Hepatocyte (in vitro differentiated cells): Measurements from ENCODE around the gene CORO7. TPM values are rescaled to one million over a fixed set of nuclear protein-coding genes. Genes with fewer than 3 reads are reported as not detected.

Experiments
- DNase-seq: peaks from one replicate; pipeline ENCODE4 v3.0.0-alpha.2; 2016; ENCODE audit warnings: low spot score
- H2AFZ ChIP-seq: fragments of 200-600 bp; sonication (generic); 2 replicates; pipeline ENCODE4 v1.6.0; 2016; ENCODE audit warnings: antibody characterized with exemption, mild to moderate bottlenecking
- H3K27ac ChIP-seq: fragments of 200-600 bp; sonication (generic); 2 replicates; pipeline ENCODE4 v1.5.1; 2016; ENCODE audit warnings: mild to moderate bottlenecking
- H3K27me3 ChIP-seq: fragments of 200-600 bp; sonication (generic); 2 replicates; pipeline ENCODE4 v1.6.1; 2016
- H3K36me3 ChIP-seq: fragments of 200-600 bp; sonication (generic); replicated peaks from 2 replicates; pipeline ENCODE4 v1.5.1; 2016; ENCODE audit warnings: low read depth; ENCODE audit not compliant: insufficient read depth
- H3K4me1 ChIP-seq: fragments of 200-600 bp; sonication (generic); 2 replicates; pipeline ENCODE4 v1.5.1; 2016; ENCODE audit warnings: mild to moderate bottlenecking, moderate library complexity; ENCODE audit not compliant: insufficient read depth
- H3K4me2 ChIP-seq: fragments of 200-600 bp; sonication (generic); 2 replicates; pipeline ENCODE4 v1.6.0; 2016
- H3K4me3 ChIP-seq: fragments of 200-600 bp; sonication (generic); 2 replicates; pipeline ENCODE4 v1.5.1; 2016; ENCODE audit warnings: mild to moderate bottlenecking
- H3K79me2 ChIP-seq: fragments of 200-600 bp; sonication (generic); 2 replicates; pipeline ENCODE4 v1.6.0; 2017; ENCODE audit warnings: mild to moderate bottlenecking
- H3K9me2 ChIP-seq: fragments of 200-600 bp; sonication (generic); replicated peaks from 2 replicates; pipeline ENCODE4 v1.6.0; 2017; ENCODE audit warnings: mild to moderate bottlenecking; ENCODE audit not compliant: insufficient read depth
- H3K9me3 ChIP-seq: fragments of 200-600 bp; sonication (generic); 2 replicates; pipeline ENCODE4 v1.5.1; 2016; ENCODE audit warnings: low read depth, mild to moderate bottlenecking
- H4K20me1 ChIP-seq: fragments of 200-600 bp; sonication (generic); 2 replicates; pipeline ENCODE4 v1.6.0; 2016; ENCODE audit warnings: mild to moderate bottlenecking; ENCODE audit not compliant: insufficient read depth, poor library complexity, severe bottlenecking
- EZH2 ChIP-seq: fragments of 200-600 bp; sonication (generic); IDR thresholded peaks from 2 replicates; pipeline ENCODE4 v1.6.1; 2016; ENCODE audit warnings: antibody characterized with exemption, mild to moderate bottlenecking, borderline replicate concordance
- EZH2phosphoT487 ChIP-seq: fragments of 200-600 bp; sonication (generic); IDR thresholded peaks from one replicate; pipeline ENCODE4 v1.6.1; 2018; ENCODE audit warnings: antibody characterized with exemption, mild to moderate bottlenecking, low read depth, moderate library complexity; ENCODE audit not compliant: unreplicated experiment, severe bottlenecking
- WGBS: methylation state at CpG from one replicate; pipeline ENCODE4 v1.1.6; 2016; ENCODE audit warnings: low lambda C conversion rate; ENCODE audit errors: missing lambda C conversion rate; 5-methylcytosine and 5-hydroxymethylcytosine counted together
- polyA plus RNA-seq: library from polyadenylated mRNA; unstranded; fragments of >200 nt; fragmentation: Nextera tagmentation; extraction: Ambion mirVana; gene quantifications from 2 replicates; pipeline ENCODE4 v1.2.1, GENCODE V29; 2016
- total RNA-seq: library from RNA; depleted of rRNA; stranded (reverse); fragments of >200 nt; gene quantifications from 2 replicates; pipeline ENCODE4 v1.2.3, GENCODE V29; 2014
- TF ChIP-seq, protein P1 (sequence below): fragments of 200-600 bp; sonication (generic); IDR thresholded peaks from 2 replicates; pipeline ENCODE4 v1.5.1; 2016; ENCODE audit warnings: antibody characterized with exemption, mild to moderate bottlenecking; ENCODE audit not compliant: poor library complexity

Gene CORO7
- total and polyA plus RNA-seq, 2 experiments from 2014 or later: 18.2 to 33.3 TPM

DNA sequence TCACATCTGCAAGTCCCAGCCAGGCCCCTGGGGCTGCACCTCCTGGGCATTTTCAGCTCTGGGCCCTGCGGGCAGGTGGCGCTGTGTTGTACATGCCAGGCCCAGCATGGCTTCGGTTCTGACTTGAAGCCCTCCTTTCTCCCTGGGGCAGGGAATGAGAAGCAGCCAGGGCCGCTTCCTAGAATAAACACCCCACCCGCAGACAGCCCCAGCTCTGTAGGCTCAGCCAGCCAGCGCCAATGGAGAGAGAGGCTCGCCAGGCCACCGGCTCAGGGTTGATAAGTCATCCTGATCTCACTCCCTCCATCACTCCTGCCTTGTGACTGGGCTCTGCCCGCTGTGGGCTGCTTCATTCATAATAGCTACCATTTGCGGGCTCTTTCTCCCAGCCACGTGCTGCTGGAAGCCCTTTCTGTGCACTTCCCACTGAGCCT is 106.5 kb downstream of the CORO7 start:
- H4K20me1 ChIP-seq: no peaks in the 10 kb centered on the region
- peaks cover 19% of the 10 kb centered on the region for H3K79me2 ChIP-seq
- 28% methylated on average over 11 of the region's 11 CpGs for WGBS
- no peaks in the 10 kb centered on the region for H3K36me3 ChIP-seq
- TF ChIP-seq EZH2phosphoT487: no peak
- TF ChIP-seq, protein P1, sequence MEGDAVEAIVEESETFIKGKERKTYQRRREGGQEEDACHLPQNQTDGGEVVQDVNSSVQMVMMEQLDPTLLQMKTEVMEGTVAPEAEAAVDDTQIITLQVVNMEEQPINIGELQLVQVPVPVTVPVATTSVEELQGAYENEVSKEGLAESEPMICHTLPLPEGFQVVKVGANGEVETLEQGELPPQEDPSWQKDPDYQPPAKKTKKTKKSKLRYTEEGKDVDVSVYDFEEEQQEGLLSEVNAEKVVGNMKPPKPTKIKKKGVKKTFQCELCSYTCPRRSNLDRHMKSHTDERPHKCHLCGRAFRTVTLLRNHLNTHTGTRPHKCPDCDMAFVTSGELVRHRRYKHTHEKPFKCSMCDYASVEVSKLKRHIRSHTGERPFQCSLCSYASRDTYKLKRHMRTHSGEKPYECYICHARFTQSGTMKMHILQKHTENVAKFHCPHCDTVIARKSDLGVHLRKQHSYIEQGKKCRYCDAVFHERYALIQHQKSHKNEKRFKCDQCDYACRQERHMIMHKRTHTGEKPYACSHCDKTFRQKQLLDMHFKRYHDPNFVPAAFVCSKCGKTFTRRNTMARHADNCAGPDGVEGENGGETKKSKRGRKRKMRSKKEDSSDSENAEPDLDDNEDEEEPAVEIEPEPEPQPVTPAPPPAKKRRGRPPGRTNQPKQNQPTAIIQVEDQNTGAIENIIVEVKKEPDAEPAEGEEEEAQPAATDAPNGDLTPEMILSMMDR: peak; percentile 70
- TF ChIP-seq EZH2: no peak
- no peak overlapping the region for H3K4me2 ChIP-seq
- no peak overlapping the region for H3K4me3 ChIP-seq
- H3K27ac ChIP-seq: peak overlapping the region; percentile 69
- H3K9me2 ChIP-seq: no peaks in the 10 kb centered on the region
- H3K27me3 ChIP-seq: no peaks in the 10 kb centered on the region
- H3K4me1 ChIP-seq: peaks cover 22% of the 10 kb centered on the region
- DNase-seq: peak; percentile 84
- H2AFZ ChIP-seq: no peak overlapping the region
- no peaks in the 10 kb centered on the region for H3K9me3 ChIP-seq

DNA sequence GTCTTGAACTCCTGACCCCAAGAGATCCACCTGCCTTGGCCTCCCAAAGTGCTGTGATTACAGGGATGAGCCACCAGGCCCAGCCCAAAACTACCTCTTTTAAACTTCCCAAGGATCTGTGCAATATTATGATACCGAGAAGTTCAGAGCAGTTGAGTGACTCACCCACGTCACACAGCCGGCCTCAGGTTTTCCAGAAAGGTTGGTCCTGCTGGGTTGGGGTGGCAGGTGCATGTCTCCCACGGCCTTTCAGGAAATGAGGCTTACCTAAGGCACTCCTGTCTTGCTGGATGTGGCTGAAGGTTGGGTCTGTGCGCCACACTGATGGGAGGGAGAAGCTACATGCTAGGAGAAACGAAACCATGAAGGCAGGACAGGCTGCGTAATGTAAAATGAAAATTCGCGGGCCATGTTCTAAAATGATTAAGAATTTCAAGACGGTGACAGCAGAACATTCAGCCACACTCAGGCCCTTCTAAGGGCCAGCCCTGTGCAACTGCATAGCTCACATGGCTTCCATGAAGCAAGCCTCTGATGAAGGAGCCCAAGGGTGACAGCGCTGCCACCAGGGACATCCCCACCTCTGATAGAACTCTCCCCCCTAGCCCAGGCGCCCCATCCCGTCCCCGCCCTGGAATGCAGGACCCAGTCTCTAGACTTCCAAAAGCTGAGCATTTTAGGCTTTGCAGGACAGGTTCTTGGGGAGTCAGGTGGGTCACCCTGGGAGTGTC is 107.1 kb downstream of the CORO7 start:
- Histone ChIP-seq H3K27me3 (no peaks in the 10 kb centered on the region), H3K4me3 (no peak overlapping the region), H4K20me1 (no peaks in the 10 kb centered on the region), H3K36me3 (no peaks in the 10 kb centered on the region), H3K9me3 (no peaks in the 10 kb centered on the region), H3K4me1 (peaks cover 22% of the 10 kb centered on the region), H3K27ac (peak overlapping the region; percentile 69), H3K79me2 (peaks cover 19% of the 10 kb centered on the region), H2AFZ (no peak overlapping the region), H3K4me2 (no peak overlapping the region), H3K9me2 (no peaks in the 10 kb centered on the region)
- no peak for TF ChIP-seq EZH2phosphoT487
- no peak for TF ChIP-seq EZH2
- no peak for DNase-seq
- WGBS: 89% methylated on average over 11 of the region's 14 CpGs

DNA sequence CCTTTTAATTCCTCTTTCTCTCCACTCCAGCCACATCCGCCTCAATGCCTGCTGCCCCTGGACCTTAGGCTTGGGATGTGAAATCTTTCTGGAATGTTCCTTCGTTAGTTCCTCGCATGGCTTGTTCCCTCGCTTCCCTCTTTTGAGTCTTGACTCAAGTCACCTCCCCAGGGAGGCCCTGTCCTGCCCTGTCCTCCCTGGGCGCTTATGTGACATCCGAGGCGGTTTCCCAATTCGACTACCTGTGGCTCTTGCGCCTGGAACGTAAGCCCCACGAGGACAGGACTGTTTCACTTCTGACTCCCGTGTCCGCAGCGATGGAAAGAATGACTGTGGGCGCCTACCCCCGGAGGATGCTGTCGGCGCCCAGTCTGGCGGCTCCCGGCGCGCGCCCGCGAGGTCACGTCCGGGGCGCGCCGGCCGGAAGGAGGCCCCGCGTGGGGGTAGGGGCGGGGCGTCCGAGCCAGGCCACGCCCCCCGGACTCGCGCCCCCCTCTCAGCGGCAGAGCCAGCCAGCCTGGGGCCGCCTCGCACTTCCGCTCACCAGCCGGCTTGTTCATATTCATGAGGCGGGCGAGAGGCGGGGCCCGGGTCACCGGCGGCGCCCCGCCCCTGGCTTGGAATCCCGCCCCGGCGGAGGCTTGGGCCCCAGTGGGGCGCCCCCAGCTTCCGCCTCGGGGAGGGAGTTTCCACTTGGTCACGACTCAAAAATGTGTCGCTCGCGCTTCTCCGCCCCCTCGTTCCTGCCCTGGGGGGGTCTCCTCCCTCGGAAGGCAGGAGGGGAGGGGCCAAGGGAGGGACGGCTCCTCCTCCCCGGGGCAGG is 109.0 kb downstream of the CORO7 start:
- peak overlapping the region; percentile 53 for H2AFZ ChIP-seq
- peak overlapping the region; percentile 93 for H3K27ac ChIP-seq
- H3K9me2 ChIP-seq: no peaks in the 10 kb centered on the region
- 6% methylated on average over 40 of the region's 68 CpGs for WGBS
- no peaks in the 10 kb centered on the region for H4K20me1 ChIP-seq
- H3K27me3 ChIP-seq: no peaks in the 10 kb centered on the region
- peak overlapping the region; percentile 80 for H3K4me2 ChIP-seq
- H3K36me3 ChIP-seq: no peaks in the 10 kb centered on the region
- TF ChIP-seq EZH2phosphoT487: no peak
- TF ChIP-seq, protein P1: no peak
- no peak for TF ChIP-seq EZH2
- peak; percentile 99 for DNase-seq
- H3K4me3 ChIP-seq: peak overlapping the region; percentile 38
- H3K4me1 ChIP-seq: peaks cover 17% of the 10 kb centered on the region
- no peaks in the 10 kb centered on the region for H3K9me3 ChIP-seq
- peaks cover 16% of the 10 kb centered on the region for H3K79me2 ChIP-seq
